Limb (tissue), 2 donors: ENCODE measurements around the gene TEX101.
"Not testable (repeated sequence)": the region's sequence is repeated elsewhere in the genome, so short reads cannot be mapped to it uniquely, and the experiment has no call there.

Experiments used
- DNase-seq, 2 donors: peaks; one replicate each; pipeline ENCODE4 v3.0.0-alpha.2; 2016; ENCODE audit errors: extremely low spot score in 2 of 2

TEX101 gene, protein sequence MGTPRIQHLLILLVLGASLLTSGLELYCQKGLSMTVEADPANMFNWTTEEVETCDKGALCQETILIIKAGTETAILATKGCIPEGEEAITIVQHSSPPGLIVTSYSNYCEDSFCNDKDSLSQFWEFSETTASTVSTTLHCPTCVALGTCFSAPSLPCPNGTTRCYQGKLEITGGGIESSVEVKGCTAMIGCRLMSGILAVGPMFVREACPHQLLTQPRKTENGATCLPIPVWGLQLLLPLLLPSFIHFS

DNA sequence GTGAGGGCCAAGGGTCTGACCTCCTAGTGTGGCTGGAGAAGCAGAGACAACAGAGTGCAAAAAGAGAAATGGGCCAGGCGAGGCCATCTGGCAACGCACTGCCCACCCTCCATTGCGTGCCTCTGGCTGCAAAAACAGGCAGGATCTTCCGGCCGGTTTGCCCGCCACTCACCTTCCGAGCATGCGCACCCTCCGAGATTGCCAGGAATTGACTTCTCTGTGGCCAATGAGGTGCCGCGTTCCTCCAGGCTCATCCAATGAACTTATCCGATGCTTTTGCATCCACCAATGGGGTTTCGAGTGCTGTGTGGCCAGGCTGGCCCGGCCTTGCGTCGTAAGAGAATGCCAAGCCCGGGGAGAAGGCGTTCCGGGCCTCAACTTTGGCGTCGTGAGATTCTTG, at the start of gene TEX101:
Gene TEX101 (plus strand): TSS at position 337 of the 400 bp plus-strand sequence. CDS start 1,030 bp downstream, outside the sequence.
- no peak for DNase-seq

DNA sequence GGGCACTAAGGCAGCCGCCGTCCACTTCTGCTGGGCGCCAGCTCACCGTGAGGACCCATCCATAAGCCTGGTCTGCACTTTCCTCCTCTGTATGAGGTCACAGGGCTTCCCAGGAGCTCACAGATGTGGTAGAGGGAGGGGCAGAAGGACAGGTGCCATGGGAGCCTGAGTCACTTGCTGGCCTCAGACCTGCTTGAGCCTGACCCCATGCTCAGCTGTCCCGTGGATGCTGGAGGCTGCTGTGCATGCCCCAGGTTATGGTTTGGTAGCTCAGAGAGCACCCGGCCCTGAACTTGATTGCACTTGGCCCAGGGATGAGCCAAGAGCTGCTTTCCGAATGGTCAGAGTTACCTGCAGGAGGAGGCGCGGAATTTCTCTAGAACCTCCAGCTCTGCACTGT, 49.0 kb upstream of the TEX101 start:
- not testable (repeated sequence) for DNase-seq

DNA sequence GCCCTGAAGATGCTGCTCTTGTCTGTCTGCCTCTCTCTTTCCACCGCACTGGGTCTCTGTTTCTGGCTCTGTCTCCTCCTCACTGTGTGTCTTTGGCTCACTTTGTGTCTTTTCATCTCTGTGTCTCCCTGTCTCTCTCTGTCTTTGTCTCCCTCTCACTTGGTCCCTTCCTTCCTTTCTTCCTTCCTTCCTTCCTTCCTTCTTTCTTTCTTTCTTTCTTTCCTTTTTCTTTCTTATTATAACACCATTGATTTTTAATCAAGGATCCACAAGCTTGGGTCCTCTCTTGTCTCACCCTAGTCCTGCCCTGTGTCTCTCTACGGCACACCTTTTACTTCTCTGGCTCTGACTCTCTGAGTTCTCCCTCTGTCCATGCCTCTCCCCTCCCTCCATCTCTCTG, 46.9 kb upstream of the TEX101 start:
- DNase-seq, result no peak

DNA sequence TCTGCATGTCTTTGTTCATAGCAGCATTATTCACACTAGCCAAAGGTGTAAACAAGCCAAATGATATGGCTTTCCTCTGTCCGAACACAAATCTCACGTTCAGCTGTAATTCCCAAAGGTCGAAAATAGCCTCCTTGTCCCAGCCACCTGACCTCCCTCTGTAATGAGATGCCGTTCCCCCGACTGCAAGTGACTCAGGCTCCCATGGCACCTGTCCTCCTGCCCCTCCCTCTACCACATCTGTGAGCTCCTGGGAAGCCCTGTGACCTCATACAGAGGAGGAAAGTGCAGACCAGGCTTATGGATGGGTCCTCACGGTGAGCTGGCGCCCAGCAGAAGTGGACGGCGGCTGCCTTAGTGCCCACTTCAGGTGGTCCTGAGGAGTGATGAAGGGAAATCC, 45.8 kb upstream of the TEX101 start:
- DNase-seq, result not testable (repeated sequence)

DNA sequence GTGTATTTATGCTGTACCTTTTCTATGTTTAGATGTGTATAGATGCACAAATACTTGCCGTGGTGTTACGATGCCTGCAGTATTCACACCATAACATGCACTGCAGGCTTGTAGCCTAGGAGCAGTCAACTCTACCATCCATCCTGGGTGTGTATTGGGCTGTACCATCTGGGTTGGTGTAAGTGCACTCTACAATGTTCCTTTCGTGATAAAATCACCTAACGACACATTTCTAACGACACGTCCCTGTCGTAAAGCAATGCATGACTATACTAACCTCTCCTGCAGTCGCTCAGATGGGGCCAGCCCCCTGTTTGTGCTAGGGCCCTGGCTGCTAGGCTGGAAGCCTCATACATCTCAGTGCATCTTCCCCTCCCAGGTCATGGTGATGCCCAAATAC, 42.8 kb upstream of the TEX101 start:
- DNase-seq, result no peak

DNA sequence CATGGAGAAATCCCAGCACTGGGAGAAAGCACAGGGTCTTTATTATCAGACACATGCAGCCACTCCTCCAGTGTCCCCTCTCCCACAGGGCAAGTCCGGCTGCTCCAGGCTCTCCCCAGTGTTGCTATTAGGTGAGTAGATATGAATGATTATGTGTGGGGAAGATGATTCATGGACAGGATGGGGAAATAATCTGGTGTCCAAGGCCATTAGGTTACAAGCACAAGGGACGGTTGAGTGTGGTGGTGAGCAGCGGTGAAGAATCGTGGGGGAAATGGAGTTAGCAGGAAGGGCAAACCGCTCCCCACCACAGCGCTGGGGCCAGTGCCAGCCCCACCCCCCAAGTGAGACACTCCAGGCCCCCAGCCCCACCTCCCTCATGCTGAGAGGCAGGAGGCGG, 42.2 kb upstream of the TEX101 start:
- no peak for DNase-seq

DNA sequence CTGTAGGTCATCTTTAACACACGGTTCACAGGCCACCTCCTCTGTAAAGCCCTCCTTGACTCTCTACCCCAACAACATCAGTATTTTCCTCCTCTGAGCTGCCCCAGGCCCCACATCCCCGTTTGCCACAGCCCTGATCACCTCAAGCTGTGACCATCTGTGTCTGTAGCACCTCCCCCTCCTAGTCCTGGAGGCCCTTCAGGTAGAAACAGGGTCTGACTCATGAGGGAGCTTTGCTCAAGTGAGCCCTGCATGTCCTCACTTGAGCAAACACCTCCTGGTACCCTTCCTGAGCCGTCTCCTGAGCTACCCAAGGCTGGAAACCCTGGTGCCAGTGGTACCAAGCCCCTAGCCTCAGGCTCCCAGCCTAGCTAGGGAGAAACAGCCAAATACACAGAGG, 37.1 kb upstream of the TEX101 start:
- not testable (repeated sequence) for DNase-seq

DNA sequence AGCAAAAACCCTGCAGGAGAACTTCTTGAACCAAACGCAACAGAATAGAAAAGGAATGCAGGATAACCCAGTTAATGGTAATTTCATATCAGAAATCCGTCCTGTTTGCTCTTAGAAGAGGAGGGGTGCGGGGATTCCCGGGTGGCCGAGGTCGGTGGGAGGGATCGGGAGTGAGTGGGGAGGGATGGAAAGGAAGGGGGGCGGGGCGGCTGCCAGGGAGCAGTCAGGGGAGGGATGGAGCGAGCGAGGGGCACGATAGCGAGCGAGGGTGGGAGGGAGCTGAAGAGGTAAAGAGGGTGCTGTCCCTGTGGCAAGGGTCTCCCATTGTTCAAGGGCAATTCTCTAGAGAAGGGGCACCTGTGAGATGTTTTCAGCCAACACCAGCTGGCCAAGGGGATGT, 34.7 kb upstream of the TEX101 start:
- DNase-seq, result no peak

DNA sequence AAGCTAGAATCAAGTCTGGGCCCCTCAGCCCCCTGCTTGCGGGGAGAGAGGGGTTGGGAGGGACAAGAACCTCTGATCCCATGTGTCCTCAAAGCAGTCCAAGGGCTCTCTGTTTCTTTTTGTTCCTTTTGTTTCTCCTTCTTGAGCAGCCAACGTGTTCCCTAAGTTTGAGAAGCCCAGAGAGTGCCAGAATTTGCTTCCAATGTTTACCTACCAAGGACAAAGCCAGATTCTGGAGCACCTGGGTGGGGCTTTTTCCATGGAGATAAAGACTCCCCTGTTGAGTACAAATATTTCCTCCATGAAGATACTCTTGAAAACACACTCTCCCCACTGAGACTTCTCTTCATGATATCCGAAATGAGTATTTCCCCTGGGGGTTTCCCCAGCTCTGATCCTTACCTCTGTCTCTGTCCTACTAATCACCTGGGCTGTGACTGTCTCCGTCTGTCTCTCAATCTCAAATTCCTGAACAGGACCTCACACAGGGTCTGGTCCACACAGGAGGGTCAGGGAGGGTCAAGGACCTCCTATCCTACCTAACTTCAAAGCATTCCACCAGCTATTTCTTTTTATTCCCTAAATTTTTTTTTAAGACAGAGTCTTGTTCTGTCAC, 33.8 kb upstream of the TEX101 start:
- DNase-seq, result no peak

DNA sequence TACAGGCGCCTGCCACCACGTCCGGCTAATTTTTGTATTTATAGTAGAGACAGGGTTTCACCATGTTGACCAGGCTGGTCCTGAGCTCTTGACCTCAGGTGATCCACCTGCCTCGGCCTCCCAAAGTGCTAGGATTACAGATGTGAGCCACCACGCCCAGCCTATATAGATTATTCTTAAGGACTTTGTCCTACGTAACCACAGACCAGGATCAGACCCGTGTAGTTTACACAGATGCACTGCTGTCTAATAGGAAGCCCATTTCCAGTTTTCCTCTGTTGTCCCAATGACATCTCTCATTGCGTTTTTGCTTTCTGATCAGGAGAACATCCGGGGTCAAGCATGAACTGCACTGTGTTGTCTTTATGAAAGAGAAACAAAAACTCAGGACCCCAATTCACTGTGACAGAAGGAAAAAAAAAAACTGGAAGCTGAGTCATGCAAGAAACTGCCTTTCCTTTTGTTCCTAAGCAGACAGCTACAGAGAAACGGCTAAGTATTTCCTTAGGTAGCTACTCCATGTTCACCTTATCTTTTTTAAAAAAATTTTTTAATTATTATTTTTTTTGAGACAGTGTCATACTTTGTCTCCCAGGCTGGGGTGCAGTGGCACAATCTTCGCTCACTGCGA, 32.0 kb upstream of the TEX101 start:
- not testable (repeated sequence) for DNase-seq

DNA sequence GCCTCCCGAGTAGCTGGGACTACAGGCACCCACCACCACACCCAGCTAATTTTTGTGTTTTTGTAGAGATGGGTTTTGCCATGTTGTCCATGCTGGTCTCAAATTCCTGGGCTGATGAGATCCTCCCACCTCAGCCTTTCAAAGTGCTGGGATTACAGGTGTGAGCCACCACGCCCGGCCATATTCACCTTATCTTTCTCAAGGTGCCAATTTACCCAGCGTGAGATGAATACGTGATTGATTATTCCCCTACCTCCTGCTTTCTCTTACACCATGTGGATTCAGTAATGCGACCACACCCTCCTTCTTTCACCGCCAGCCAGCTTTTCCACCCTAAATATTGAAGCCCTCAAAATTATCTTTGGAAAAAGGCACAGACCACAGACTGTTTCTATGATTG, 31.4 kb upstream of the TEX101 start:
- not testable (repeated sequence) for DNase-seq

DNA sequence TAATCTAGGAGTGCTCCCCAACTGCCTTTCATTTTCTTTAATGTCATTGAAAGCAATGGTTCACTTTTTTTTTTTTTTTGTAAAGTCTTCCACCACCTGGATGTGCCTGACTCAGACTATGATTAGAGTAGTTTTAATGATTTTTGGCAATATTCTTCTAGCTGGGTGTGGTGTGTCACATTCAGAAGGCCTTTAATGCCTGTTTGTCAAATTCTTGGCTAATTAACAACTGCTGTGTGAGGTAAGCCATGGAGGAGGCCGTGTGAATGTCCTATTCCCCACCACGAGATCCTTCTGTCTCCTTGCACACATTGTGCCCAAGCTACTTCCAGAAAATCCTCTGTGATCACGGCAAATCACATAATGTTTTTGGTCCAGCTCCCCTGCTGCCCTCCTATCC, 30.9 kb upstream of the TEX101 start:
- not testable (repeated sequence) for DNase-seq

DNA sequence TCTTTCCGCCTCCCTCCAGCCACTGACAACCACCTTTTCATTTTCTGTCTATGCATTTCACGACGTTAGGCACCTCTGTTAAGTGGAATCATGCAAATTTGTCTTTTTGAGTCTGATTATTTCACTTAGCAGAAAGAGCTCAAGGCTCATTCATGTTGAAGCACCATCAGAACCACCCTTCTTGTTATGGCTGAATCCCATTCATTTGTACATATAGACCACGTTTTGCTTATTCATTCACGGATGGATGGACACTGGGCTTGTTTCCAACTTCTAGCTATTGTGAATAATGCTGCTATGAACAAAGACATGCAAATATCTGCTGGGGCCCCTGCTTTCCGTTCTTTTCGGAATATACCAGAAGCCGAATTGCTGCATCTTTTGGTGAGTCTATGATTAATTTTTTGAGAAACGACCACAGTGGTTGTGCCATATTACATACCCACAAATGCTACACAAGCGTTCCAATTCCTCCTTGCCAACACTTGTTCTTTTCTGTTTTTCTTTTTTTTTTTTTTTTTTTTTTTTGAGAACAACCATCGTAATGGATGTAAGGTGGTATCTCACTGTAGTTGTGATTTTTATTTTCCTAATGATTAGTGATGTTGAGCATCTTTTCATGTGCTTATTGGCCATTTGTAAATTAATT, 23.7 kb upstream of the TEX101 start:
- DNase-seq, result not testable (repeated sequence)

DNA sequence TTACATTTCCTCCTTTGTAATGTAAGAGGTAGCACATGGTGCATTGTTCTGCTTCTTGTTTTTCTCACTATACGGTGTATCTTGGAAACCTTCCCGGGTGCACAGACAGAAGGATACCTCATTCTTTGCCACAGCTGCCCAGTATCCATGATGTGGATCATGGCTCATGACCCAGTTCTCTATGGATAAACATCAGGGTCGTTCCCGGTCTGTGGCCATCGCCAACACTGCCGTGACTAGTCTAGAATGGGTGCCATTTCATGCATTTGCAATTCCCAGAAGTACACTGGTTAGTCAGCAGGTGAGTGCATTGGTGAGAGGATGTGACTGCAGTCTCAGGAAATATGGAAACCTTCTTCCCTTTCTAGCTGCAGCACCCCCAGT, 23.1 kb upstream of the TEX101 start:
- not testable (repeated sequence) for DNase-seq

DNA sequence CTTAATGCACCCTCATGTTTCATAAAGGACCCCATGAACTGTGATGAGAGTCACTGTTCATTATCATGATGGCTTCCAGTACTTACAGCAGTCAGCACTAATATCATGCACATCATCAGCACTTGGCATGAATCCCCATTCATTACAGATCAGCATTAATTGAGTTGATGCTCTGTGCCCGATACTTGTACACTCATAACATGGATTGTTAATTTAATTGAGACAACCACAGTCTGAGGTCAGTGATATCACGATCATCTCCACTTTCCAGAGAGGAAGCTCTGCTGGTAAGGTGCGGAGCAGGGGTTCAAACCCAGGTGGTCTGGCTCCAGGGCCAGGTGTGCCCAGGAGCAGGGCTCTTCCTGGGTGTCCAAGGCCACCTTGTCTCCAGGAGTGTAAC, 21.2 kb upstream of the TEX101 start:
- not testable (repeated sequence) for DNase-seq

DNA sequence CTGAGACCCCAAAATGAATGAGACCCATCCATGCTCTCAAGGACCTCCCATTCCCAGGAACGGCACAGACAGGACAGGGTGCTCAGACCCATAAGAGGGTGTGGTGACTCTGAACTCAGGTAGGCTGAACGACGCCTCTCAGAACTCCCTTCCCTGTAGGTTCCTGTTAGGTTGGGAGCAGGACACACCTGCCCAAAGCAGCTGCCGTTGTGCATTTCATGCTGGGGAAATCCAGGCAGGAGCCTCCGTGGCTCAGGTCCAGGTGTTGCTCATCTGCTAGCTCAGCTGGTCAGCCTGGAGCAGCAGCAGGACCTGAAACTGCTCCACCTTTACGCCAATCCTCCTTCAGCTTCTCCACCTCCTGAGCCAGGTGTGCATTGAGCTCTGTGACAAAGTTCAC, 19.1 kb upstream of the TEX101 start:
- DNase-seq, result no peak

DNA sequence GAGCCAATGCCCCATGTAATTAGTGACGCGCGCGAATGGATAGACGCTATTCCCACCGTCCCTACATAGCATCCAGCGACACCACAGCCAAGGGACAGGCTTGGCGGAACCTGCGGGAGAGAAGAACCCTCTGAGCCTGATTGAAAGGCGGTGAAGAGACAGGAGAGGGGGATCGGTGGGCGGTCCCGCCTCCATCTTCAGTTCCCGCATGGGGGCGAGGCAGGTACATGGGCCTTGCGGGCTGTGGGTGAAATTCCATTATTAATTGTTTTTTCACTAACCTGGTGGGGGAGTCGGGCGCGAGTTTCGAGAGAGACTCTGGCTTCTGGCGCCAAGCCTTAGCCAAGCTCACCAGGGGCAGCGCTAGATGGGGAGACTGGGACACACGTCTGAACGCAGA, 8.4 kb upstream of the TEX101 start:
- DNase-seq, result no peak

DNA sequence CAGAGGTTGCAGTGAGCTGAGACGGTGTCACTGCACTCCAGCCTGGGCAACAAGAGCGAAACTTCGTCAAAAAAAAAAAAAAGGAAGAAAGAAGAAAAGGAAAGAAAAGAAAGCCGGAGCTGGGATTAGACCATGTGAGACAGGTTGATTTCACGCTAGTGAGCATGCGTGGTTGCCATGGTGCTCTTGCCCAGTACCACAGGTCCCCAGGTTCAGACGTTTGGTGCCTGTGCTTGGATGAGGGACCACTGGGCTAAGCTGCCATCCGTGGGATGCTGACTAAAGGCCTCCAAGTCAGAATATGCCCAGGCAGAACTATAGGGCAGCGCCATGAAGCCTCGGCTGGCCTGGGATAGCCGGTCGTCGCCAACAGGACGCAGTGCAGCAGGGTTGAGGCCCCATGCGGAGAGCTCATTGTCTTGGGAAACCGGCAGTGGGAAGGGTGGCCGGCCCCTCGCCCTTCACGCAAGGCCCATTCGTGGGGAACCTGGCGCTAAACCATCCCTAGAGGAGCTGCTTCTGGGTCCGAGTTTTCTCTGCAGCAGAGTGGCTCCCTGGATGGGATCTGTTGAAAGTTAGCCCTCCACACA, 7.2 kb upstream of the TEX101 start:
- DNase-seq, result no peak

DNA sequence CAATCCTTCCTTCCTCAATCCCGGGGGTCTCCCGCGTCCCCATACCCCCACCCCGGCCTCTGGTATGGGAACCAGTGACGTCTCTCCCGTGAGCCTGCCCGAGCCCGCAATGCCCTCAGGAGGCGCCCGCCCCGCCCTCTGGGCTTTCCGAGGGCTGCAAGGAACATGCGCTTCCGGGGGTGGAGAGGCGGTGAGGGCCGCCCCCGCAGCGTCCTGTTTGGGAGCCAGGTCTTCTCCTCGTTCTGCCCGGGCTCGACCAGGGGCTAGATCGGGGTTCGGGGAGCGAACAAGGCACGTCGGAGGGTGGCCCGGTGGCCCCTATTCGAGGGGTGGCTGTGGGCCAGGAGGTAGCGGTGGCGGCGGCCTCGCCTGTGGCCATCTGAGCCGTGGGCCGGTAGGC, 6.6 kb upstream of the TEX101 start:
- no peak for DNase-seq

DNA sequence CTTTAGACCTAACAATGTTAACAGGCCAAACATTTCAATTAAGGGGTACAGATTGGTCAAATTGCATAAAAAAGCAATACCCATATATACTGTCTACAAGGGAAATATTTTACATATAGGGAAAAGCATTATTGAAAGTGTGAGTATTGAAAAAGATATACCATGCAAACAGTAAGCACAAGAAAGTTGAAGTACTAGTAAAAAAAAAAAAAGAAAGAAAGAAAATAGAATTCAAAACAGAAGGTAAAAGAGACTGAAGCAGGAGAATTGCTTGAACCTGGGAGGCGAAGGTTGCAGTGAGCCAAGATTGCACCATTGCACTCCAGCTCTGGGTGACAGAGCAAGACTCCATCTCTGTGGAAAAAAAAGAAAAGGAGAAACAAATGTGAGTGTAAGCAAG, 5.3 kb upstream of the TEX101 start:
- no peak for DNase-seq

DNA sequence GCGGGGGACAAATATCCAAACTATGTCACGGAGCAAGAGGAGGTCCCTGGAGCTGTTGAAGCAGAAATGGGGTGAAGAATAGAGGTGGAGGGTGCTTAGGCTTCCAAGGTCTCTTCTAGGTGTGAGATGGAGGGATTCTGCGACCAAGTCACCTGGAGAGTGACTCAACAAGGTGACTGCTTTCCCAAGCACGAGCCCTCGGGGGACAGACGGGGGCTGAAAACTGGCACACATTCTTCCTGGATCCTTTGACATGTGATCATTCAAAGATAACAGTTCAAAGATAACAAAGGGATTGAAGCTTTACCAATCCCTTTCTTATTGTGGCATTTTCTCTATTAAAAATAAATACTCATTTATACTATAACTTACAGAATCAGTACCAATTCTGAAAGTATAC, 2.2 kb upstream of the TEX101 start:
- DNase-seq, result no peak

DNA sequence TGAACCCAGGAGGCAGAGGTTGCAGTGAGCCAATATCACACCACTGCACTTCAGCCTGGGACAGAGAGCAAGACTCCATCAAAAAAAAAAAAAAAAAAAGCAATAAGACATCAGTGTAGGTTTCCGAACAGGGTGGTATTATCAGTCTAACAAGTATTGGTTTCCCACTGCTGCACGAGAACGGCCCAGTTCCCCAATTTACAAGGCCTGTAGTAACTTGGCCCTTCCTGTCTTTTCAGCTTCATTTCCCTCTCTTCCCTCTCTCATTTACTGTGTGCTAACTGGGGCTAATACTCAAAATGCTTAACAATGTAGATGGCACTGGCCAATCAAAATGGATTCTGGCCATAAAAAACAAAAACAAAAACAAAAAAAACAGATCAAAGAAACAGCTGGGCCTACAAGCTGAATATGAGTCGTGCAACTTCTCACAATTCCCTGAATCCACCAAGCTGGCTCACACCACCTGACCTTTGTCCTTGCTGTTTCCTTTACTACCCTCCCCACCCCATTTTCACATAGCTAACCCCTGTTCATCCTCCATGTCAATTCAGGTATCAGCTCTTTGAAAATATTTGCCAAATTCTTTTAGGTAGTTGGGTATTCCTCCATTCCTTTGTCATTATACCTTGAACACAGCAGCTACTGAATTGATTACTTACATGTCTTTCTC, 2.4 kb downstream of the TEX101 start:
- no peak for DNase-seq
